ENCODE results near the gene TRAPPC14. TPM values are rescaled to one million over a fixed set of nuclear protein-coding genes. Genes with fewer than 3 reads are reported as not detected.

TRAPPC14 gene
- total and polyA plus RNA-seq, 9 of the 15 experiments (the other 6 are each of a cell fraction or from before 2014, with no cell fraction given): 0.42 to 45.9 (median 18.2) TPM

GRCh38 chr7:100190048-100190711 lies 31.7 kb upstream of the TRAPPC14 start (continued):
- no peak for TF ChIP-seq PRMT5 (CRISPR knock-in tag; IDR thresholded peaks at IDR 0.05)
- TF ChIP-seq GATAD2A (IDR thresholded peaks at IDR 0.05): no peak
- no peak for TF ChIP-seq RBM17 (IDR thresholded peaks at IDR 0.05; ENCODE audit: borderline replicate concordance, low read depth, low read length)
- TF ChIP-seq NFATC3 (IDR thresholded peaks at IDR 0.05): no peak
- TF ChIP-seq ZC3H8 (IDR thresholded peaks at IDR 0.05): no peak
- no peak for TF ChIP-seq SLC30A9 (CRISPR knock-in tag; IDR thresholded peaks at IDR 0.05)
- no peak for TF ChIP-seq ZNF408 (CRISPR knock-in tag; IDR thresholded peaks at IDR 0.05; ENCODE audit: low read depth)
- no peak for TF ChIP-seq ZNF77 (CRISPR knock-in tag; IDR thresholded peaks at IDR 0.05)
- TF ChIP-seq HNRNPLL (IDR thresholded peaks at IDR 0.05; ENCODE audit: low read depth, low read length, poor library complexity, severe bottlenecking): no peak
- TF ChIP-seq ETV1 (tag; conservative IDR thresholded peaks at IDR 0.05; ENCODE audit: low read depth): no peak
- TF ChIP-seq KAT2B (IDR thresholded peaks at IDR 0.05; ENCODE audit: low read depth, low read length): no peak
- no peak for TF ChIP-seq ZBTB26 (CRISPR knock-in tag; IDR thresholded peaks at IDR 0.05)
- 0 out of 2 replicates have a peak, but pooled peaks have one; percentile 20 for TF ChIP-seq ZEB2 (IDR thresholded peaks at IDR 0.05)
- no peak for TF ChIP-seq HDGF (IDR thresholded peaks at IDR 0.05)
- TF ChIP-seq, protein P1, sequence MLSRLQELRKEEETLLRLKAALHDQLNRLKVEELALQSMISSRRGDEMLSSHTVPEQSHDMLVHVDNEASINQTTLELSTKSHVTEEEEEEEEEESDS (CRISPR knock-in tag; IDR thresholded peaks at IDR 0.05): no peak
- no peak for TF ChIP-seq SAP30 (IDR thresholded peaks at IDR 0.05; ENCODE audit: borderline replicate concordance, insufficient read depth, low read depth, low read length, poor library complexity, severe bottlenecking)
- TF ChIP-seq ZNF23 (CRISPR knock-in tag; IDR thresholded peaks at IDR 0.05): no peak
- no peak for TF ChIP-seq ZBTB1 (CRISPR knock-in tag; IDR thresholded peaks at IDR 0.05; ENCODE audit: borderline replicate concordance, low read depth)
- TF ChIP-seq TAF15 (IDR thresholded peaks at IDR 0.05; ENCODE audit: low read depth, low read length): no peak
- no peak for TF ChIP-seq ELF2 (CRISPR knock-in tag; IDR thresholded peaks at IDR 0.05)
- no peak for TF ChIP-seq SREBF2 (CRISPR knock-in tag; IDR thresholded peaks at IDR 0.05)
